HEK293 (cell line): ENCODE measurements around the gene EXD3.
A peak's percentile ranks its signal among the peaks of the same experiment; 100 is the strongest.

Source experiments
- CTCF ChIA-PET: fragments of 350-600 bp; formaldehyde crosslinking; extraction: SDS; loops from one replicate; lab custom pipeline; 2021; ENCODE audit warnings: antibody characterized with exemption; lab: Yijun Ruan, JAX
- POLR2A ChIA-PET: fragments of 300-600 bp; formaldehyde crosslinking; extraction: SDS; loops from one replicate; lab custom pipeline; 2020; ENCODE audit warnings: antibody characterized with exemption, inconsistent platforms; lab: Yijun Ruan, JAX
- H3K27ac ChIP-seq: fragments of 200-500 bp; sonication (Bioruptor generic); 2 replicates; pipeline ENCODE4 v1.5.1; 2014; ENCODE audit warnings: low read depth, low read length, control low read depth, inconsistent platforms; ENCODE audit errors: extremely low read depth
- H3K36me3 ChIP-seq, 2 experiments: fragments of 200-500 bp in 1 of 2; sonication (Bioruptor generic) in 1 of 2; 1 replicate in 1 of 2; 2 replicates in 1 of 2; pipeline ENCODE4 v1.5.1; 2014 to 2017; ENCODE audit warnings: inconsistent platforms in 2 of 2, low read length in 2 of 2; ENCODE audit not compliant: control insufficient read depth in 2 of 2, insufficient read depth in 1 of 2
- H3K4me1 ChIP-seq: fragments of 200-500 bp; sonication (Bioruptor generic); 2 replicates; pipeline ENCODE4 v1.5.1; 2014; ENCODE audit warnings: mild to moderate bottlenecking, low read length, inconsistent platforms; ENCODE audit not compliant: control insufficient read depth, insufficient read depth
- H3K4me3 ChIP-seq: 2 replicates; pipeline ENCODE4 v1.5.1; 2011; ENCODE audit warnings: low read depth, mild to moderate bottlenecking, control low read depth, low read length, moderate library complexity
- H3K9me3 ChIP-seq: fragments of 200-500 bp; sonication (Bioruptor generic); 2 replicates; pipeline ENCODE4 v1.5.1; 2014; ENCODE audit warnings: low read depth, low read length, inconsistent platforms; ENCODE audit not compliant: control insufficient read depth, insufficient read depth
- BCL11A ChIP-seq: fragments of 450-650 bp; formaldehyde crosslinking; IDR thresholded peaks from 2 replicates; pipeline ENCODE4 v1.5.1; 2016; ENCODE audit warnings: low read depth, missing biosample characterization, missing genetic modification characterization
- GFI1B ChIP-seq: fragments of 450-650 bp; formaldehyde crosslinking; IDR thresholded peaks from 2 replicates; pipeline ENCODE4 v1.5.1; 2016; ENCODE audit warnings: missing biosample characterization, missing genetic modification characterization
- GLIS1 ChIP-seq: fragments of 450-650 bp; formaldehyde crosslinking; IDR thresholded peaks from 2 replicates; pipeline ENCODE4 v1.5.1; 2016; ENCODE audit warnings: missing biosample characterization, missing genetic modification characterization
- GLIS2 ChIP-seq: fragments of 450-650 bp; formaldehyde crosslinking; IDR thresholded peaks from 2 replicates; pipeline ENCODE4 v1.5.1; 2016; ENCODE audit warnings: missing biosample characterization, missing genetic modification characterization
- HOXD13 ChIP-seq: sonication (generic); formaldehyde crosslinking; IDR thresholded peaks from 2 replicates; pipeline ENCODE4 v1.8.0; 2022; ENCODE audit warnings: missing genetic modification reagents, borderline replicate concordance
- KLF7 ChIP-seq: fragments of 450-650 bp; formaldehyde crosslinking; IDR thresholded peaks from 2 replicates; pipeline ENCODE4 v1.5.1; 2016; ENCODE audit warnings: missing biosample characterization, missing genetic modification characterization, borderline replicate concordance
- MZF1 ChIP-seq: fragments of 450-650 bp; formaldehyde crosslinking; IDR thresholded peaks from 2 replicates; pipeline ENCODE4 v1.5.1; 2017; ENCODE audit warnings: missing biosample characterization, missing genetic modification characterization, borderline replicate concordance
- PATZ1 ChIP-seq: fragments of 450-650 bp; formaldehyde crosslinking; IDR thresholded peaks from 2 replicates; pipeline ENCODE4 v1.5.1; 2016; ENCODE audit warnings: missing biosample characterization, missing genetic modification characterization
- SCRT2 ChIP-seq: fragments of 450-650 bp; formaldehyde crosslinking; IDR thresholded peaks from 2 replicates; pipeline ENCODE4 v1.5.1; 2016; ENCODE audit warnings: missing biosample characterization, missing genetic modification characterization
- TRIM28 ChIP-seq: IDR thresholded peaks from 2 replicates; pipeline ENCODE4 v1.6.1; 2011; ENCODE audit warnings: low read length, control low read depth, borderline replicate concordance
- ZBTB49 ChIP-seq: fragments of 450-650 bp; formaldehyde crosslinking; IDR thresholded peaks from 2 replicates; pipeline ENCODE4 v1.5.1; 2016; ENCODE audit warnings: missing biosample characterization, missing genetic modification characterization, low read depth
- ZIC2 ChIP-seq: fragments of 450-650 bp; formaldehyde crosslinking; IDR thresholded peaks from 2 replicates; pipeline ENCODE4 v1.5.1; 2016; ENCODE audit warnings: missing biosample characterization, missing genetic modification characterization
- ZNF184 ChIP-seq: fragments of 450-650 bp; IDR thresholded peaks from 2 replicates; pipeline ENCODE4 v1.5.1; 2018; ENCODE audit warnings: missing biosample characterization, mild to moderate bottlenecking, missing genetic modification characterization
- ZNF24 ChIP-seq: fragments of 450-650 bp; formaldehyde crosslinking; IDR thresholded peaks from 2 replicates; pipeline ENCODE4 v1.5.1; 2016; ENCODE audit warnings: missing biosample characterization, missing genetic modification characterization
- ZNF354C ChIP-seq: fragments of 450-650 bp; formaldehyde crosslinking; IDR thresholded peaks from 2 replicates; pipeline ENCODE4 v1.5.1; 2016; ENCODE audit warnings: missing biosample characterization, missing genetic modification characterization, low read depth, borderline replicate concordance
- ZNF423 ChIP-seq: fragments of 450-650 bp; formaldehyde crosslinking; IDR thresholded peaks from 2 replicates; pipeline ENCODE4 v1.5.1; 2016; ENCODE audit warnings: missing biosample characterization, missing genetic modification characterization
- ZNF555 ChIP-seq: fragments of 450-650 bp; formaldehyde crosslinking; conservative IDR thresholded peaks from 2 replicates; pipeline ENCODE4 v1.5.1; 2017; ENCODE audit warnings: missing biosample characterization, mild to moderate bottlenecking, missing genetic modification characterization, inconsistent platforms
- ZNF558 ChIP-seq: fragments of 450-650 bp; formaldehyde crosslinking; IDR thresholded peaks from 2 replicates; pipeline ENCODE4 v1.5.1; 2016; ENCODE audit warnings: missing biosample characterization, missing genetic modification characterization
- ZNF600 ChIP-seq: fragments of 450-650 bp; formaldehyde crosslinking; IDR thresholded peaks from 2 replicates; pipeline ENCODE4 v1.5.1; 2016; ENCODE audit warnings: missing biosample characterization, missing genetic modification characterization
- ZNF658 ChIP-seq: fragments of 450-650 bp; formaldehyde crosslinking; IDR thresholded peaks from 2 replicates; pipeline ENCODE4; 2016; ENCODE audit warnings: missing biosample characterization, missing genetic modification characterization
- ZNF670 ChIP-seq: fragments of 450-650 bp; formaldehyde crosslinking; IDR thresholded peaks from 2 replicates; pipeline ENCODE4 v1.5.1; 2016; ENCODE audit warnings: missing biosample characterization, missing genetic modification characterization, low read depth
- ZNF704 ChIP-seq: fragments of 450-650 bp; formaldehyde crosslinking; IDR thresholded peaks from 2 replicates; pipeline ENCODE4 v1.5.1; 2016; ENCODE audit warnings: missing biosample characterization, missing genetic modification characterization
- ZSCAN23 ChIP-seq: fragments of 450-650 bp; formaldehyde crosslinking; IDR thresholded peaks from 2 replicates; pipeline ENCODE4 v1.5.1; 2016; ENCODE audit warnings: missing biosample characterization, missing genetic modification characterization
- TF ChIP-seq, protein P1 (sequence below): fragments of 450-650 bp; formaldehyde crosslinking; IDR thresholded peaks from 2 replicates; pipeline ENCODE4 v1.5.1; 2017; ENCODE audit warnings: missing biosample characterization, missing genetic modification characterization
- TF ChIP-seq, protein P2 (sequence below): fragments of 450-650 bp; formaldehyde crosslinking; IDR thresholded peaks from 2 replicates; pipeline ENCODE4 v1.5.1; 2016; ENCODE audit warnings: missing biosample characterization, missing genetic modification characterization
- TF ChIP-seq, protein P3 (sequence below): fragments of 450-650 bp; formaldehyde crosslinking; IDR thresholded peaks from 2 replicates; pipeline ENCODE4 v1.5.1; 2016; ENCODE audit warnings: missing biosample characterization, missing genetic modification characterization

Gene EXD3

GRCh38 chr9:137313956-137314560, 108.9 kb downstream of the EXD3 start (continued):
- TF ChIP-seq ZNF704 (tag by site-specific recombination): no peak
- TF ChIP-seq ZNF555 (tag by site-specific recombination): no peak
- TF ChIP-seq ZNF558 (tag by site-specific recombination): no peak
- 0 out of 2 replicates have a peak, but pooled peaks have one; percentile 8 for TF ChIP-seq ZNF600 (tag by site-specific recombination)
- no peak for TF ChIP-seq MZF1
- peak; percentile 43; the same call in 1 of the 2 replicates for TF ChIP-seq BCL11A (tag by site-specific recombination)
- TF ChIP-seq ZNF24 (tag by site-specific recombination): no peak
- TF ChIP-seq ZNF670 (tag by site-specific recombination): no peak
- peak; percentile 7; the same call in 1 of the 2 replicates for TF ChIP-seq GLIS2
- TF ChIP-seq ZSCAN23 (tag by site-specific recombination): no peak
- no peak for TF ChIP-seq KLF7 (tag by site-specific recombination)
- no peak for TF ChIP-seq ZBTB49 (tag by site-specific recombination)
- no peak for TF ChIP-seq HOXD13
- TF ChIP-seq, protein P1, sequence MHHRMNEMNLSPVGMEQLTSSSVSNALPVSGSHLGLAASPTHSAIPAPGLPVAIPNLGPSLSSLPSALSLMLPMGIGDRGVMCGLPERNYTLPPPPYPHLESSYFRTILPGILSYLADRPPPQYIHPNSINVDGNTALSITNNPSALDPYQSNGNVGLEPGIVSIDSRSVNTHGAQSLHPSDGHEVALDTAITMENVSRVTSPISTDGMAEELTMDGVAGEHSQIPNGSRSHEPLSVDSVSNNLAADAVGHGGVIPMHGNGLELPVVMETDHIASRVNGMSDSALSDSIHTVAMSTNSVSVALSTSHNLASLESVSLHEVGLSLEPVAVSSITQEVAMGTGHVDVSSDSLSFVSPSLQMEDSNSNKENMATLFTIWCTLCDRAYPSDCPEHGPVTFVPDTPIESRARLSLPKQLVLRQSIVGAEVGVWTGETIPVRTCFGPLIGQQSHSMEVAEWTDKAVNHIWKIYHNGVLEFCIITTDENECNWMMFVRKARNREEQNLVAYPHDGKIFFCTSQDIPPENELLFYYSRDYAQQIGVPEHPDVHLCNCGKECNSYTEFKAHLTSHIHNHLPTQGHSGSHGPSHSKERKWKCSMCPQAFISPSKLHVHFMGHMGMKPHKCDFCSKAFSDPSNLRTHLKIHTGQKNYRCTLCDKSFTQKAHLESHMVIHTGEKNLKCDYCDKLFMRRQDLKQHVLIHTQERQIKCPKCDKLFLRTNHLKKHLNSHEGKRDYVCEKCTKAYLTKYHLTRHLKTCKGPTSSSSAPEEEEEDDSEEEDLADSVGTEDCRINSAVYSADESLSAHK (tag by site-specific recombination): no peak

GRCh38 chr9:137313326-137313936, 109.5 kb downstream of the EXD3 start:
- no peak overlapping the region for H3K27ac ChIP-seq
- no peak overlapping the region for H3K4me3 ChIP-seq
- ChIA-PET POLR2A (interaction anchor here (0.8 to 5.4 kb wide), 2 partner anchors 12 to 74 kb away, joined by 3 to 40 read pairs; partner anchors contain the start of gene NRARP), CTCF (interaction anchor here (0.7 to 2.1 kb wide), 3 partner anchors 11 to 109 kb away, joined by 4 to 6 read pairs (median 5); partner anchors contain the start of genes EXD3, NOXA1 and NRARP)
- no peaks in the 10 kb centered on the region; the same call in 1 of the 2 replicates for H3K4me1 ChIP-seq
- no peaks in the 10 kb centered on the region for H3K9me3 ChIP-seq
- H3K36me3 ChIP-seq: no peaks in the 10 kb centered on the region
- TF ChIP-seq ZNF354C (tag by site-specific recombination) (no peak), ZIC2 (tag by site-specific recombination) (peak; percentile 22; the same call in 1 of the 2 replicates), GFI1B (no peak), ZNF184 (no peak), ZNF423 (tag by site-specific recombination) (no peak), SCRT2 (peak; percentile 59), PATZ1 (no peak), ZNF658 (no peak), GLIS1 (tag by site-specific recombination) (peak; percentile 77), TRIM28 (no peak)
- TF ChIP-seq, protein P2, sequence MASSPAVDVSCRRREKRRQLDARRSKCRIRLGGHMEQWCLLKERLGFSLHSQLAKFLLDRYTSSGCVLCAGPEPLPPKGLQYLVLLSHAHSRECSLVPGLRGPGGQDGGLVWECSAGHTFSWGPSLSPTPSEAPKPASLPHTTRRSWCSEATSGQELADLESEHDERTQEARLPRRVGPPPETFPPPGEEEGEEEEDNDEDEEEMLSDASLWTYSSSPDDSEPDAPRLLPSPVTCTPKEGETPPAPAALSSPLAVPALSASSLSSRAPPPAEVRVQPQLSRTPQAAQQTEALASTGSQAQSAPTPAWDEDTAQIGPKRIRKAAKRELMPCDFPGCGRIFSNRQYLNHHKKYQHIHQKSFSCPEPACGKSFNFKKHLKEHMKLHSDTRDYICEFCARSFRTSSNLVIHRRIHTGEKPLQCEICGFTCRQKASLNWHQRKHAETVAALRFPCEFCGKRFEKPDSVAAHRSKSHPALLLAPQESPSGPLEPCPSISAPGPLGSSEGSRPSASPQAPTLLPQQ (tag by site-specific recombination): peak; percentile 71; the same call in 1 of the 2 replicates
- TF ChIP-seq, protein P3, sequence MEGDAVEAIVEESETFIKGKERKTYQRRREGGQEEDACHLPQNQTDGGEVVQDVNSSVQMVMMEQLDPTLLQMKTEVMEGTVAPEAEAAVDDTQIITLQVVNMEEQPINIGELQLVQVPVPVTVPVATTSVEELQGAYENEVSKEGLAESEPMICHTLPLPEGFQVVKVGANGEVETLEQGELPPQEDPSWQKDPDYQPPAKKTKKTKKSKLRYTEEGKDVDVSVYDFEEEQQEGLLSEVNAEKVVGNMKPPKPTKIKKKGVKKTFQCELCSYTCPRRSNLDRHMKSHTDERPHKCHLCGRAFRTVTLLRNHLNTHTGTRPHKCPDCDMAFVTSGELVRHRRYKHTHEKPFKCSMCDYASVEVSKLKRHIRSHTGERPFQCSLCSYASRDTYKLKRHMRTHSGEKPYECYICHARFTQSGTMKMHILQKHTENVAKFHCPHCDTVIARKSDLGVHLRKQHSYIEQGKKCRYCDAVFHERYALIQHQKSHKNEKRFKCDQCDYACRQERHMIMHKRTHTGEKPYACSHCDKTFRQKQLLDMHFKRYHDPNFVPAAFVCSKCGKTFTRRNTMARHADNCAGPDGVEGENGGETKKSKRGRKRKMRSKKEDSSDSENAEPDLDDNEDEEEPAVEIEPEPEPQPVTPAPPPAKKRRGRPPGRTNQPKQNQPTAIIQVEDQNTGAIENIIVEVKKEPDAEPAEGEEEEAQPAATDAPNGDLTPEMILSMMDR (tag by site-specific recombination): no peak
